Inflammatory macrophage treated with lipopolysaccharide for 1 hour (primary cell): Measurements from ENCODE around the gene SPOCK3.

Experiments
- DNase-seq, 2 donors: peaks; one replicate each; pipeline ENCODE4 v3.0.0-alpha.2; 2020 to 2022

Gene SPOCK3

GRCh38 chr4:167171928-167172327, 62.4 kb downstream of the SPOCK3 start:
- no peak for DNase-seq

GRCh38 chr4:167168611-167169010, 65.7 kb downstream of the SPOCK3 start:
- DNase-seq = no peak

DNA sequence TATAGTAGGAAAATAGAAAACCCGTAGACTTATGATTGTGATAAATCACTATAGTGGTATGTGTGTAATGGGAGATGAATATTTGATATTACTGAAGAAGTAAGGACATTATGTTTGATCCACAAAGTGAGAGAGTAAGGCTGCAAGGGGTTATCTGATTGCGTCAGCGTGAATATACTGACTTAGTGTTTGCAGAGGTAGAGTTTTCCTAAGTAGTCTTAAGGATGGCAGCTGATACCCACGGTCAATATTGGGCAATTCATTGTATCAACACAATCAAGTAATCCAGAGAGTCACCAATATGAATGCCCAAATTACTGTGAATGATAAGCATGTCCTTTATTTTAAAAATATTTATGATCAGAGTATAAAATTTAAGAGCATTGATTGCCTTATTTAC, 83.7 kb downstream of the SPOCK3 start:
- DNase-seq = no peak

DNA sequence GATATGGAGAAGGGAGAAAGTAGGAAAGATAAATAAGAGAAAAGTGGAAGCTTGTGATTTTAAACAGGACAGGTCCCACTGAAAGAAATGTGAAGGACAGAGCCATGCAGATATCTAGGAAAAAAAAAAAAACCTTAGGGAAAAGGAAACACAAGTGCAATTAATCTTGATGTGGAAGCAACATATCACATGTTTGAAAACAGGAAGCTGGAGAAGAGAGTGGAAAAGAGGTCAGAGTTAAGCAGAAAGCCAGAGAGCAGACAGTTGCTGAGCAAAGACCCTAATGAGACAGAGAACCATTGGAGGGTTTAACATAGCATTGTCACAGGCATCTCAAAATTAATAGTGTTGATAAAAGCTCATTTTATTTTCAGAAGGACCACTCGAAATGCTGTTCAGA, 89.7 kb downstream of the SPOCK3 start:
- no peak for DNase-seq

DNA sequence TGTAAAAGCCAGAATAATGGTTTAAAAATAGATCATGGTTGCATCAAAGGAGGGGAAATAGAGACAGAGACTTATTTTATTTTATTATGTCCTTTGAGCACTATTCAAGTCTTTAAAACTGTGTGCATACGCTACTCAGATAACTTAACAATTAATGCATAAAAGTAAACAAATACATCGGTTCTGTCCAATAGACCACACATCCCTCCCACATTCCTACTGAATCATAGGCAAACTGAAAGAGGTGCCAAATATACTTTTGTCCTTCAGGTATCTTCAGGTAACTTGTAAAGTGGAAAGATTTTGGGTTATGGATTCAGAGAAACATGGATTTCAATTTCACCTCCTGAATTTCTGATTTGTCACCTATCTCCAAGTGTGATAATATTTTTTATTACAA, 91.3 kb downstream of the SPOCK3 start:
- no peak for DNase-seq

DNA sequence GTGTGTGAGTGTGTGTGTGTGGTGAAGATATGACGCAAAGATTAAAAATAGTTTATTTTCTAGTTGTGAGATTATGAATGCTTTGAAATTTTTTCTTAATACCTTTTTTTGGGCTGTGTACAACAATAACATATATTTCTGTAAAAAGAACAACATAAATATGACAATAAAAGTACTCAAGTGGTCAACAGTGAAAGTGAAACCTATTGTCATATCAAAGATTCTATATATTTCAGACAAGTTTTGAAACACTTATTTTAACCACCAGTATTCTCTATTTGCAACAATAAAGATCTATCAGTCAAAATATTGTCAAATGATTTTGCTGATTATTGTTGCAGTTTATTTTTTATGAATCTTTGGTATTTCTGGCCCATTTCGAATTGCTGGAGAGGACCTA, 98.0 kb downstream of the SPOCK3 start:
- DNase-seq = no peak

DNA sequence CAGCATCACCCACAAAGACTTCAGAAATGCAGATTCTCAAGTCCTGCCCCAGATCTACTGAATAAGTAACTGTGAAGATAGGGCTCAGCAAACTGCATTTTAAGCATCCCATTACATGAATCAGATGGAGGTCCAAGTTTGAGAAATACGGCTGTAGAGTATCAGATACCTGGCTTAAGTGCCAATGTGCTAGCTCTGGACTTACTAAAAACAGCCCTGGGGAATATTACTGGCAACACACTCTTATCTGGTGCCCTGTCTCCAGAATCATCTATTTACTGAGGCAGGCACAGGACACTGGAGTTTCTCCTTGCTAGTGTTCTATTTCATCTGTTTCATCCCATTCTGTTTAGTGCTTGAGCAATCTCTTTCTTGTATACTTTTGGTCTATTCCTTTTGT, 105.1 kb downstream of the SPOCK3 start:
- DNase-seq = no peak

DNA sequence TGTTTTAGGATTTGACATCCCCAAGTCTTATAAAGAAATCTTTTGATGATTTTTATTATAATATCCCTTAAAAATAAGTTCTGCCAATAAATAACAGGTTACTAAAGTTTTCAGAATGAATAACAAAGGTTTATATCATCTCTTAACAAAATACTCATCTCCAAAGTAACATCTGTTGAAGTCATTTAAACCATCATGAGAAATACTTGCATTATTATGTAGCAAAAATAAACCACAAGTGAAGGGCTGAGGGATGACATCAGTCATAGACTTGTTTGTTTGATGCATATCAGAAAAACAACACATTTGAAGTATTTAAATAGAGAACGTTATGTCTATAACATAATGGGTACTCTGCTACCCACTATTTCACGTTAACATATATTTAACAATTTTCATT, 114.9 kb downstream of the SPOCK3 start:
- no peak for DNase-seq

DNA sequence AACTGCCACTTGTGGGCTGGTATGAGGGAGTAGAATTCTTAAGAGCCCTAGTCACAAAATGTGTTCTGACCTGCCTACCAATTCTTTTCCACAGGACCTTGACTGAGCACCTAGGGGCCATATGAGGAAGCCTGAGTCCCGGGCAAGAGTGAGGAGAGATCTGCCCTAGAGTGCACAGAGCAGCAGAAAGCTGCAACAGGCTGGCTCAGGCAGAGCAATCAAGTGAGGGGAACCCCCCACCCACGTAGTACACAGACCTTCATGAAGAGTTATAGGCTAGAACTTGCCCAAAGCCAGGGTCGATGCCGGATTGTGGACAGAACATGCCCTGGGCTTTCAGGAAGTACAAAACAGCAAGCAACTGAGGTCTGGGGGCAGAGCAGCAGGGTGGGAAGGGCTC, 117.0 kb downstream of the SPOCK3 start:
- no peak for DNase-seq

DNA sequence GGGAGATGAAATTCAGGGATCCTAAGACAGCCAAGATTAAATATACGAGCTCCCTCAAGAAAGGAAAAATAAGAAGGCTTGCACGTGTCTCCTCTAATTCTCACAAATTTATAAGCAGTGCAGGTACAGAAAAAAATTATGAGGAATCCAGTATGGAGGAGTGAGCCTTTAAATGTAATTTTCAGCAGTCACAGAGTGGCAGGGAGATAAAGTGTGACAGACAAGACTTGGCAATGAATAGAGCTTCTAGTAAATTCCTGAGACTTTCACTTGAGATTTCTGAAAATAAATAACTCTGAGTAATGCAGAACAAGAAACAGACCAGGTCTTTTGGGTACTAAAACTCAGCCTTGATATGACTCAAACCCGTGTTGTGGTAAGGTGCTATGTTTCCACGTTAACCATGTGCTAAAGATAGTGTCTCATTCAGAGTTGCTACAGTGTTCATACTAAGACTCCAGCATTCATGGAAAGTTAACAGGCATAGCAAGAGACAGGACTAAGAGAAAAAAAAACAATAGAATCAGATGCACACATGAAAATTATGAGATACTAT, 119.8 kb downstream of the SPOCK3 start:
- DNase-seq = no peak

GRCh38 chr4:167111622-167112021, 122.7 kb downstream of the SPOCK3 start:
- DNase-seq = no peak

DNA sequence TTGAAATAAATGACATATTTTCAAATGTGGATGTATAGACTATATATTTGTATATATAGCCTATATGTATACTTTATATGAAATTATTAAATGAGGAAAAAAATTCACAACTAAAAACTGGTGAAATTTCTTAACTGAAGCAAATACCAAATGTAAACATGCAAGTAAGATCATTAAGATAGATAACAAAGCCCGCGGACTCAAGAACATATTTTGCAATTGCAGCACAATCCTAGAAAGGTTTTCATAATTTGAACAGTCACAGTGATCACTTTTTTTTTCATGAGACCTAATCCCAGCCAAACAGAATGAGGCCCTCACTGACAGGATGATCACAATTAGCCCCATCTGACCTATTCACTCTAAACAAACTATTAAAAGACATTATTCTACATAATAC, 123.2 kb downstream of the SPOCK3 start:
- DNase-seq = no peak

- DNase-seq = no peak
Observed at GRCh38 chr4:167109859-167110258, 124.4 kb downstream of the SPOCK3 start.

DNA sequence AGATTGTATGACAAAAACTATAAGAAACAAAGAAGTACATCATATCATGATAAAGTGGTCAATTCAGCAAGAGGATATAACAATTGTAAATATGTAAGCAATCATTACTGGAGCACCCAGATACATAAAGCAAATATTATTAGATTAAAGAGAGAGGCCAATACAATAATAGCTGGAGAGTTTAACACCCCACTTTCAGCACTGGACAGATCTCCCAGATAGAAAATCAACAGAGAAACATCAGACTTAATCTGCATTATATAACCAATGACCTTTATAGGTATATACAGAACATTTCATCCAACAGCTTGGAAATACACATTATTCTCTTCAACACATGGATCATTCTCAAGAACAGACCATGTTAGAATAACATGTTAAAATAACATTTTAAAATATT, 128.4 kb downstream of the SPOCK3 start:
- DNase-seq = no peak

- no peak for DNase-seq
Observed at GRCh38 chr4:167102475-167102874, 131.8 kb downstream of the SPOCK3 start.

- DNase-seq = no peak
Observed at GRCh38 chr4:167101035-167101434, 133.3 kb downstream of the SPOCK3 start.

DNA sequence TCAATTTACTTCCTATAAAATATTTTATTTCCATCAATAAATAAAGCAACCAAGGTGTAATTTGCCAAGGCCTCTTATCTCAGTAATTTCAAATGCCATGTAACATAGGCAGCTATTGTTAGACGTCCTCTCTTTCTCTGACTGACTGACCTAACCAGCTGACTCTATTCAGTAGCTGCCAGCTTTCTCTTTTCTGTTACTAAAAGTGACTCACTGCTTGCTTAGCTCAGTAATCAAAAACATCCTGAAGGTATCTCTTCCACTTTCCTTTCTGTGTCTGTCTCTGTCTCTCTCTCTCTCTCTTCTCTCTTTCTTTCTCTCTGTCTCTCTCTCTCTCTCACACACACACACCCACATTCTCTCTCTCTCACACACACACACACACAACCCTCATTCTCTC, 134.2 kb downstream of the SPOCK3 start:
- DNase-seq = no peak

- DNase-seq = no peak
Observed at GRCh38 chr4:167088115-167088514, 146.2 kb downstream of the SPOCK3 start.

GRCh38 chr4:167084321-167084720, 150.0 kb downstream of the SPOCK3 start:
- no peak for DNase-seq

DNA sequence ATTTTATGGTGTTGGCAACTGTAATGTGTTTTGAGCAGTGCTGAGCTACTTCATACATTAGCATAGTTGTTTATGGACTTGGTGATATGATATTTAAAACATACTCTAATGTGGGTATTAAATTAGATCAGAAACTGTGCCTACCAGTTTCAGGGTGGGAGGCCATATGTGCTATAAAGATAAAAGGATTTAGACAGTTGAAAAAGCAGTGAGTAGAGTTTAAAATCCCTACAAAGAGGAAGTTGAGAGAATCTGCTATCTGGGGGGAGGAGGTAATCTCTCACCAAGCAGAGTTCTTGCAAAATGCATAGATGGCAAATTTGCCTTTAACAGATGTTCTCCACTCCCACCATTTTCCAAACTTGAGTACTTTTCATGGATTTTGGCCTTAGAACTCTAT, 154.5 kb downstream of the SPOCK3 start:
- no peak for DNase-seq

GRCh38 chr4:167052631-167053091, 181.6 kb downstream of the SPOCK3 start:
- peak in 1 of 2 donors; percentile 7 for DNase-seq

- DNase-seq = no peak
Observed at GRCh38 chr4:167049257-167049656, 185.0 kb downstream of the SPOCK3 start.

GRCh38 chr4:167041524-167041923, 192.8 kb downstream of the SPOCK3 start:
- no peak for DNase-seq

DNA sequence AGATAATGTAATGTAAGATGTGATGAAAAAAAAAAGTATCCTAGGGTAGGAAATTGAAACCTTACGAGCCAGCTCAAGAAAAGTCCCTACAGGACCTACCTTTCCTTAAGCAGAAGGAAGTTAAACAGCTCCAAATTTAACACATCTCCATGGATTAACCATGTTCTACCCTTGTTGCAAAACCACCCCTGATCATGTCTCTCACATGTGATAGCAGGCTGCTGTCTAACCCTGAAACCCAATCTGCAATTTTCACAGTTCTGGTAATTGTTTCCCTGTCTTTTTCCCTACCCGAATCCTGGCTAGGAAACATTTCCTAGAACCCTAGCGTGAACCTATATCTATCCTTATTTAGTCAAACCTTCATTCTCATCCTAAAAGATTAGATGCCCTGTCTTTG, 198.9 kb downstream of the SPOCK3 start:
- no peak for DNase-seq

- DNase-seq = no peak
Observed at GRCh38 chr4:167034983-167035382, 199.3 kb downstream of the SPOCK3 start.

- no peak for DNase-seq
Observed at GRCh38 chr4:167032871-167033270, 201.4 kb downstream of the SPOCK3 start.
